K562 (cell line): ENCODE data around the gene UBA1. TPM values are rescaled to one million over a fixed set of nuclear protein-coding genes. Genes with fewer than 3 reads are reported as not detected.

Source experiments
- AFF4 ChIP-seq: sonication (generic); formaldehyde crosslinking; IDR thresholded peaks from 2 replicates; pipeline ENCODE4 v1.8.0; 2023; ENCODE audit warnings: mild to moderate bottlenecking, missing genetic modification reagents
- CREM ChIP-seq: IDR thresholded peaks from 2 replicates; pipeline ENCODE4 v1.6.1; 2014; ENCODE audit warnings: antibody characterized with exemption, low read depth
- EP400 ChIP-seq: fragments of 450-650 bp; IDR thresholded peaks from 2 replicates; pipeline ENCODE4 v1.6.1; 2017; ENCODE audit warnings: antibody characterized with exemption, mild to moderate bottlenecking, moderate library complexity
- NEUROD1 ChIP-seq: fragments of 150-350 bp; IDR thresholded peaks from 2 replicates; pipeline ENCODE4 v1.6.1; 2014; ENCODE audit warnings: borderline replicate concordance, low read length, low read depth; ENCODE audit not compliant: partially characterized antibody
- POLR2G ChIP-seq: fragments of 200-400 bp; formaldehyde crosslinking; IDR thresholded peaks from 2 replicates; pipeline ENCODE4 v1.6.1; 2017; ENCODE audit warnings: low read depth, mild to moderate bottlenecking, antibody characterized with exemption, low read length, moderate library complexity
- polyA plus RNA-seq, 8 experiments: library from polyadenylated mRNA; depleted of rRNA in 4 of 8; stranded (reverse) in 5 of 8; unstranded in 3 of 8; fragments of >200 nt; fragmentation: Nextera tagmentation in 2 of 8; fragmentation: Illumina TruSeq in 1 of 8; extraction: Ambion mirVana in 2 of 8; extraction: Trizol in 1 of 8; gene quantifications; 2 replicates each; pipeline versions ENCODE4 v1.2.1 to v1.2.3, GENCODE V29; 2011 to 2014; ENCODE audit warnings: inconsistent platforms in 1 of 8, missing spikeins in 1 of 8
- total RNA-seq, 7 experiments: library from RNA; depleted of rRNA in 6 of 7; stranded (reverse); fragments of >200 nt in 6 of 7; fragmentation: Illumina TruSeq in 2 of 7; extraction: Trizol in 2 of 7; gene quantifications; 2 replicates each; pipeline versions ENCODE4 v1.2.1 to v1.2.3, GENCODE V29; 2011 to 2021; ENCODE audit warnings: low replicate concordance in 1 of 7

UBA1 gene
- total and polyA plus RNA-seq, 9 of the 15 experiments (the other 6 are each of a cell fraction or from before 2014, with no cell fraction given): 32.0 to 174 (median 93.6) TPM

GRCh38 chrX:47145395-47146120, 48.1 kb upstream of the UBA1 start (continued):
- TF ChIP-seq POLR2G: peak; percentile 6; the same call in 1 of the 2 replicates
- TF ChIP-seq CREM: peak; percentile 2
- peak; percentile 0 for TF ChIP-seq NEUROD1
- peak; percentile 84 for TF ChIP-seq EP400
- 0 out of 2 replicates have a peak, but pooled peaks have one; percentile 59 for TF ChIP-seq AFF4 (CRISPR knock-in tag)
